Measurements from ENCODE around the gene TRA2B. TPM values are rescaled to one million over a fixed set of nuclear protein-coding genes. Genes with fewer than 3 reads are reported as not detected.

TRA2B gene
- total RNA-seq, 1 experiment from 2014 or later = 238 TPM

DNA sequence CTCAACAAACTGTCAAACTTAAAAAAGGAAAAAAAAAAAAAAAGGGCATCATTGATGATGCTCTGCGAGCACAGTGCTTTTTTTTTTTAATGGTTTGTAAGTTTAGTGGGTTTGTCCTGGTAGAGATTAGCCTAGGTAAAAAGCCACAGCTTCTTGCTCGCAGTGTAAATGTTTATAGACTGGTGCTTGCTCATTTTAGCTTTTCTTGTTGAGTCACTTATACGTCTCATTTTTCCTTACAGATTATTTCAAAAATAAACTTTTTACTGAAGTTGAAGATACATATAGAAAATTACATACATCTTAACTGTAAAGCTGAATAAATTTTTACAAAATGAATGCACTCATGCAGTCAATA lies 16.5 kb upstream of the TRA2B start:
- CTCF ChIA-PET = interaction anchor here (0.6 to 9.3 kb wide), 4 partner anchors 11 to 423 kb away, joined by 3 to 130 read pairs (median 4); no protein-coding TSS in a partner anchor
- BruUV-seq (replicated peaks) = no TSS peak
- Mint-ChIP-seq H3K36me3 (ENCODE audit: insufficient read depth, unreplicated experiment) (no peaks in the 10 kb centered on the region), H3K4me3 (ENCODE audit: low read depth, unreplicated experiment) (no peak overlapping the region), H3K9me3 (ENCODE audit: low read depth, unreplicated experiment) (peaks cover 2% of the 10 kb centered on the region), H3K27ac (ENCODE audit: unreplicated experiment) (no peak overlapping the region), H3K27me3 (ENCODE audit: unreplicated experiment) (no peaks in the 10 kb centered on the region), H3K4me1 (ENCODE audit: low read depth, unreplicated experiment) (peaks cover 10% of the 10 kb centered on the region)
- no peak for DNase-seq
- TF ChIP-seq, protein P1, sequence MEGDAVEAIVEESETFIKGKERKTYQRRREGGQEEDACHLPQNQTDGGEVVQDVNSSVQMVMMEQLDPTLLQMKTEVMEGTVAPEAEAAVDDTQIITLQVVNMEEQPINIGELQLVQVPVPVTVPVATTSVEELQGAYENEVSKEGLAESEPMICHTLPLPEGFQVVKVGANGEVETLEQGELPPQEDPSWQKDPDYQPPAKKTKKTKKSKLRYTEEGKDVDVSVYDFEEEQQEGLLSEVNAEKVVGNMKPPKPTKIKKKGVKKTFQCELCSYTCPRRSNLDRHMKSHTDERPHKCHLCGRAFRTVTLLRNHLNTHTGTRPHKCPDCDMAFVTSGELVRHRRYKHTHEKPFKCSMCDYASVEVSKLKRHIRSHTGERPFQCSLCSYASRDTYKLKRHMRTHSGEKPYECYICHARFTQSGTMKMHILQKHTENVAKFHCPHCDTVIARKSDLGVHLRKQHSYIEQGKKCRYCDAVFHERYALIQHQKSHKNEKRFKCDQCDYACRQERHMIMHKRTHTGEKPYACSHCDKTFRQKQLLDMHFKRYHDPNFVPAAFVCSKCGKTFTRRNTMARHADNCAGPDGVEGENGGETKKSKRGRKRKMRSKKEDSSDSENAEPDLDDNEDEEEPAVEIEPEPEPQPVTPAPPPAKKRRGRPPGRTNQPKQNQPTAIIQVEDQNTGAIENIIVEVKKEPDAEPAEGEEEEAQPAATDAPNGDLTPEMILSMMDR (IDR thresholded peaks at IDR 0.05; ENCODE audit: unreplicated experiment) = no peak
- intact Hi-C loops (cut with micrococcal nuclease; ENCODE audit: unreplicated experiment) = no loop called here

DNA sequence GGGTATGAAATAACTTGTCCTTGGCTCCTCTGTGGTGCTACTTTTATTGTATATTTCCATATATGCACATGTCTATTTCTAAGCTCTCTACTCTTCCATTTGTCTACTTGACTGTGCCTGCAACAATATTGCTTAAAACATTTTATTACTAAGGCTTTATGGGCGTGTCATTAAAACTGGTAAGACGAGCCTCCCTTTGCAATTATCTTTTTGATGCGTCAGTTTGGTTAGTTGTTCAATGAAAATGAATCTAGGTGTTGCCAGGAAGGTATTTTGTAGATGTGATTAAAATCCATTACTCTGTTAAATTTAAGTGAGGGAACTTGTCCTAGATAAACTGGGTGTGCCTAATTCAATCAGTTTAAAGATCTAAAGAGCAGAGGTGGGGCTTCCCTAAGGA lies 12.9 kb upstream of the TRA2B start:
- DNase-seq = no peak
- Mint-ChIP-seq H3K4me3 (ENCODE audit: low read depth, unreplicated experiment) (no peak overlapping the region), H3K27me3 (ENCODE audit: unreplicated experiment) (no peaks in the 10 kb centered on the region), H3K9me3 (ENCODE audit: low read depth, unreplicated experiment) (no peaks in the 10 kb centered on the region), H3K36me3 (ENCODE audit: insufficient read depth, unreplicated experiment) (no peaks in the 10 kb centered on the region), H3K27ac (ENCODE audit: unreplicated experiment) (no peak overlapping the region), H3K4me1 (ENCODE audit: low read depth, unreplicated experiment) (no peaks in the 10 kb centered on the region)
- TF ChIP-seq, protein P1 (IDR thresholded peaks at IDR 0.05; ENCODE audit: unreplicated experiment) = no peak
- no TSS peak for BruUV-seq (replicated peaks)
- CTCF ChIA-PET = no interaction called here
- intact Hi-C loops (cut with micrococcal nuclease; ENCODE audit: unreplicated experiment) = no loop called here

DNA sequence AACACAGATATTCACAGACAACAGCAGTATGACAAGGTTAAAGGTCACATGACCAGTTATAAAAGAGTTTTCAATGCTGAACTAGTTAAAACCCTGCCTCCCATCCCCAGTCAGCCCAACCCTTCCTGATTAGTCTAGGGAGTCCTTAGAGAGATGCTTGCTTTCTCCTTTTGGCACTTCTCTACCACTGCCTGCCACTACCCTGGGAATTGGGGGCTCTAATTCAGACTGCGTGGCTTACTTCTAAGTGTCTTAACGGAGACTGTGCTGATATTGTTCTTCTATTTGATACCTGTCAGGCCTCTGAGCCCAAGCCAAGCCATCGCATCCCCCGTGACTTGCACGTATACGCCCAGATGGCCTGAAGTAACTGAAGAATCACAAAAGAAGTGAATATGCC lies 11.7 kb upstream of the TRA2B start:
- intact Hi-C loops (cut with micrococcal nuclease; ENCODE audit: unreplicated experiment) = no loop called here
- TF ChIP-seq, protein P1 (IDR thresholded peaks at IDR 0.05; ENCODE audit: unreplicated experiment) = no peak
- no peak overlapping the region for H3K4me3 Mint-ChIP-seq (ENCODE audit: low read depth, unreplicated experiment)
- H3K9me3 Mint-ChIP-seq (ENCODE audit: low read depth, unreplicated experiment) = no peaks in the 10 kb centered on the region
- H3K36me3 Mint-ChIP-seq (ENCODE audit: insufficient read depth, unreplicated experiment) = no peaks in the 10 kb centered on the region
- H3K4me1 Mint-ChIP-seq (ENCODE audit: low read depth, unreplicated experiment) = no peaks in the 10 kb centered on the region
- H3K27me3 Mint-ChIP-seq (ENCODE audit: unreplicated experiment) = no peaks in the 10 kb centered on the region
- CTCF ChIA-PET = no interaction called here
- H3K27ac Mint-ChIP-seq (ENCODE audit: unreplicated experiment) = no peak overlapping the region
- no TSS peak for BruUV-seq (replicated peaks)
- DNase-seq = no peak

DNA sequence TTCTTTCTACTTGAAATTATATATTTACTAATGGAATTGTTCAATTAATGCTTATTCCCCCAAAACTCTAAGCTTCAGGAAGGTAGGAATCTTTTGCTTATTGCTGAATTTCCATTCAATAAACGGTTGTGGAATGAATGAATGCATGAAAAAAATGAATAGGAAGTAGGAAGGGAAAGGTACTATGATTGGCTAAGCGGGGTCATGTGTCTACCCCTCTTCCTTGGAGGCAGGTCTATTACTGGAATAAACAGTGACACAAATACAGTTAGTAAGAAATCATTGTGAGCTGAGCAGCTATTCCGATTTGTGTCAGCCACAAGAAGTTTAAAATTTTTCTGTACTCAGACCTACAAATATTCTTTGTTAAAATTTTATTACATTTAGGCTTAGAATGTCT lies 10.5 kb upstream of the TRA2B start:
- no peaks in the 10 kb centered on the region for H3K9me3 Mint-ChIP-seq (ENCODE audit: low read depth, unreplicated experiment)

More for the DNA sequence above, 10.5 kb upstream of the TRA2B start:
- CTCF ChIA-PET = no interaction called here
- Mint-ChIP-seq H3K4me1 (ENCODE audit: low read depth, unreplicated experiment) (peaks cover 2% of the 10 kb centered on the region), H3K27ac (ENCODE audit: unreplicated experiment) (no peak overlapping the region), H3K36me3 (ENCODE audit: insufficient read depth, unreplicated experiment) (no peaks in the 10 kb centered on the region), H3K27me3 (ENCODE audit: unreplicated experiment) (no peaks in the 10 kb centered on the region), H3K4me3 (ENCODE audit: low read depth, unreplicated experiment) (no peak overlapping the region)
- BruUV-seq (replicated peaks) = no TSS peak
- intact Hi-C loops (cut with micrococcal nuclease; ENCODE audit: unreplicated experiment) = no loop called here
- TF ChIP-seq, protein P1 (IDR thresholded peaks at IDR 0.05; ENCODE audit: unreplicated experiment) = no peak
- DNase-seq = no peak

Measured in Calu3 (cell line).